NCI-H748 (cell line): Measurements from ENCODE around the gene PRDX2.
"Not testable (repeated sequence)": the region's sequence is repeated elsewhere in the genome, so short reads cannot be mapped to it uniquely, and the experiment has no call there.

Experiments used
- DNase-seq: peaks from one replicate; lab custom pipeline; 2025; ENCODE audit not compliant: unreplicated experiment; lab: John Stamatoyannopoulos, UW

PRDX2 gene

DNA sequence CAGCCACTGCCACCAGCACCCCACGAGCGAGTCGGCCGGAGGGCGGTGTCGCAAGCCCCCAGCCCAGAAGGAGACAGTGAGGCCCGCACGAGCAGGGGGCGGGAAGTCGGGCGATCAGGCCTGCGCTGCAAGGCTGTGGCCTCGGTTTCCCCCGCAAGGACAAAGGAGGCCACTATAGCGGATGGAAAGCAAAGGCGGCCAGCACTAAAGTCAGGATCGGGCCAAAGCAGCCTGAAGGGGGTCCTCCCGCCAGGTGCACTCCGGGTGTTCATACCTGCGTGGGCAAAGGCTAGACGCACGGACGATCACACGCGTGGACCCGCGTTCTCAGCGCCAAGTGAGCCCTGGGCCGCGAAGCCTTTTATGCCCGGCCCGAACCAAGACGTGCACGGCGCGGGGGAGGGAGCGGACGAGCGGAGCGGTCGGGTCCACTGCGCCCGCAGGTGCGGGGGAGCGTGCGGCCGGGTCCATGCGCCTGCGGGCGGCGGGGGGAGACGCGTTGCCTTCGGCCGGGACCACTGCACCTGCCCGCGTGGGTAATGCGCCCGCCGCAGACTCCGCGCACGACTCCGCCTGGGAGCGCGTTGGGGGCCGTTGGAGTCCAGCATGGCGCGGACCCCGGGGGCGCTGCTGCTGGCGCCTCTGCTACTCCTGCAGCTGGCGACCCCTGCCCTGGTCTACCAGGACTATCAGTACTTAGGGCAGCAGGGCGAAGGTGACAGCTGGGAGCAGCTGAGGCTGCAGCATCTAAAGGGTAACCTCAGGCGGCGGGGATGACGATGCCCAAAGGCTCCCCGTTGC, at the start of gene PRDX2, which contains the start of gene THSD8:
TSS of gene PRDX2 (minus strand) at position 335 of the 801 bp plus-strand sequence. CDS start 539 bp downstream, outside the sequence.
TSS of gene THSD8 (plus strand) at position 604 of the 801 bp plus-strand sequence. CDS start at position 607, 3 bp downstream.
- peak; percentile 86 for DNase-seq

DNA sequence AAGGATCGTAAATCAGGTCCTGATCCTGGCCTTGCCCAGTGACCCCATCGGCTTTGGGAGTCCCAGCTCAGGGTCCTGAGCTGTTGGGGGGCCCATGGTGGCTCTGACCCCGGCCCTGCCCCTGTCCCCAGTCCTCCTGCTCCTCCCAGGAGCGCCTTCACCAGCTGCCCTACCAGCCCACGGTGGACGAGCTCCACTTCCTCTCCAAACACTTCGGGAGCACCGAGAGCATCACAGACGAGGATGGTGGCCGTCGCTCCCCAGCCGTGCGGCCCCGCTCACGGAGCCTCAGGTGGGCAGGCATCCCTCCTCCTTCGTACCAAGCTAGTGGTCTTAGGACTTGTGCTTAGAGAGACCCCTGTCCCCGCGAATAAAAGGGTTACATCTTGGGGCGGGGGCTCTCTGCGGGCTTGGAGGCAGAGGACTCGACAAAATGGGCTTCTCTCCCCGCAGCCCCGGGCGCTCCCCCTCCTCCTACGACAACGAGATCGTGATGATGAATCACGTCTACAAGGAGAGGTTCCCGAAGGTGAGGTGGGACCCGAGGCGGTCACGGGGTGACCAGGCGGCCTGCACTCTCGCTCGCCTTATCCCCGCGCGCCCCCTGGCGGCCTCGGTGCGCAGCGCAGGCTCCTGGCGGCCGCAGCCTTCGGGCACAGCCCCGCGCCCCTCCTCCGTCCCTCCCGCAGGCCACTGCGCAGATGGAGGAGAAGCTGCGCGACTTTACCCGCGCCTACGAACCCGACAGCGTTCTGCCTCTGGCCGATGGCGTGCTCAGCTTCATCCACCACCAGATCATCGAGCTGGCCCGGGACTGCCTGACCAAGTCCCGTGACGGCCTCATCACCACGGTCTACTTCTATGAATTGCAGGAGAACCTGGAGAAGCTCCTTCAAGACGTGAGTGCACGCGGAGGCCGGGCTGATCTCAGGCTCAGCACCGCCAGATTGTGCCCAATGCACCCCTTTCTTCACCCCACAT, 45.8 kb upstream of the PRDX2 start:
- peak; percentile 66 for DNase-seq

DNA sequence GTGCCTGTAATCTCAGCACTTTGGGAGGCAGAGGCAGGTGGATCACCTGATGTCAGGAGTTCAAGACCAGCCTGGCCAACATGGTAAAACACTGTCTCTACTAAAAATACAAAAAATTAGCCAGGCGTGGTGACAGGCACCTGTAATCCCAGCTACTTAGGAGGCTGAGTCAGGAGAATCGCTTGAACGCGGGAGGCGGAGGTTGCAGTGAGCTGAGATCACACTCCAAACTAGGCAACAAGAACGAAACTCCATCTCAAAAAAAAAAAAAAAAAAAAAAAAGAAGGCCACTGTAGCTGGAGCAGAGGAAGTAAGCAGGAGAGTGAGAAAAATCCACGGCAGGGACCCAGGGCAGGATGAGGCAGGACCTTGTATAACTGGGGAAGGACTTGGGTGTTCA, 45.0 kb upstream of the PRDX2 start:
- not testable (repeated sequence) for DNase-seq

DNA sequence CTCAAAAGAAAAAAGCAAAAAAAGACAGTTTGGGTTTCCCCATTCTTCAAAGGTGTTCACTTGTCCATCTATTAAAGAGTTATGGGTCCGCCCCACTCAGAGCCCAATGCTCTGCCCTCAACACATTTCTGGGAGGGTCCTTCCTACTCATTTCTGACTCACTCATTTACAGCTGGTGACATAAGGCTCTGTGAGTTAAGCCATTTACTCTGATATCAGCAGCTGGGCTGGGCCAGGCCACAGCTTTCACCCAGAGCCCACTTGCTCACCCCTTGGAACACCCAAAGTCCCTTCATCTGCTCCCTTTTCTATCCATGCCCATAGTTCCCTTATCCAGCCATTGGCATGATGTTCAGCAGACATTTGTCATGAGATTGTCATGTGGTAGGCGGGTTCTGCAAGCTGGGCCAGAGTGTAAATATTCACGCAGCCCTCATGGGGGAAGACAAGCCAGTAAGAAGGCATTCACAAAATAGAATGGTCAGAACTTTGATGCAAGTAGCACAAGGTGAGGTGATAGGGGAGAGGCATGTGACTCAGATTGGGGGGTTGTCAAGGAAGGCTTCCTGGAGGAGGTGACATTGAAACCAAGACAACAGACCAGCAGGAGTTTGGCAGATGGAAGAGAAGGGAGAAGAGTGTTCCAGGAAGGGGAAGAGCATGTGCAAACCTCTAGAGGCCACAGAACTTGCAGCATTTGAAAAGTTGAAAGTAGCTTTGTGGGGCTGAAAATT, 42.6 kb upstream of the PRDX2 start:
- no peak for DNase-seq

DNA sequence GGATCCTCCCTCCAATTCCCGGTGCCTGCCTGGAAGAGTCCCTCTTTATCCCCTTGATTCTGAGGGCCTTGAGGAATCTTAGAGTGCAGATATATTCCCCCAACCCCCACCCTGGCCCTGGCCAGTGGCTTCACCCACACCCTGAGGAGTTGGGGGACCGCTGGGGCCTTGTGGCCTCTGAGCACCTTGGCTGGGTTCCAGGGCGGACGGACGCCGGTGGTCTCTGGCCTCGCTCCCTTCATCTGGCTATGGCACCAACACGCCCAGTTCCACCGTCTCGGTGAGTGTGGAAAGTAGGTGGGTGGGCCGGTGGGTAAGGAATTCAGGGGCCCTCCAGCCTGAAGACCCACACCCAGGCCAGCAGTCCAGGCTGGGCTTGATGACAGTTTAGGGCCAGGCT, 41.7 kb upstream of the PRDX2 start:
- no peak for DNase-seq

DNA sequence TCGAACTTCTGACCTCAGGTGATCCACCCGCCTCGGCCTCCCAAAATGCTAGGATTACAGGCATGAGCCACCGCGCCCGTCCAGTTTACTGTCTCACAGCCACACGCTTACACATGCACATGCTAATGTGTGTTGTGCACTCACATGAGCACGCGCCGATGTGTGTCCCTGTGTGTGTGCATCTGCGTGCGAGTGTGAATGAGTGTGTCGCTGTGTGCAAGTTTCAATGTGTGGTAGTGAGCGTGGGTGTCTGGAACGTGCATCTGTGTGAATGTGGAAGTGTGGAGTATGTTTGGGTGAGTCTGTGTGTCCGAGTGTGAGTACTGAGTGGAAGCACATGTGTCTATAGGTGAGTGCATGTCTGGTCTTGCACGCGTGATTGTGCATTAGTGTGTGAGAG, 40.9 kb upstream of the PRDX2 start:
- no peak for DNase-seq

DNA sequence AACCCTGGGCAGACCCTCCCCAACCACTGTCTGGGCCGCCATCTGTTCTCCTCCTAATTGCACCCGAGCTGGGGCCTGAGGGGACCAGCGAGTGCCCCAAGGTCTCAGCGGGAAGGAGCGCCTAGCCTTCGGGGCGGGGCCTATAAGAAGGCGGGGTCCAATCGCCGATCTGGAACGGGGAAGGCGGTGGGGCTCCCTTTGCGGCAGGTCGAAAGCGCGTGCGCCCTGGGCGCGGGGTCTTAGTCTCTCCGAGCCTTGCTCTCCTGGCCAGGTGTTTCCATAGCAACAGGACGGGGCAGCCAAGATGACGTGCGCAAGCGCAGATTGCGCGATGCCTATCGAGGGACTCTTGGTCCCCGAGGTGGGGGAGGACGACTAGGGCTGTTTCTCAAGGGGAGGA, 39.5 kb upstream of the PRDX2 start:
- no peak for DNase-seq

DNA sequence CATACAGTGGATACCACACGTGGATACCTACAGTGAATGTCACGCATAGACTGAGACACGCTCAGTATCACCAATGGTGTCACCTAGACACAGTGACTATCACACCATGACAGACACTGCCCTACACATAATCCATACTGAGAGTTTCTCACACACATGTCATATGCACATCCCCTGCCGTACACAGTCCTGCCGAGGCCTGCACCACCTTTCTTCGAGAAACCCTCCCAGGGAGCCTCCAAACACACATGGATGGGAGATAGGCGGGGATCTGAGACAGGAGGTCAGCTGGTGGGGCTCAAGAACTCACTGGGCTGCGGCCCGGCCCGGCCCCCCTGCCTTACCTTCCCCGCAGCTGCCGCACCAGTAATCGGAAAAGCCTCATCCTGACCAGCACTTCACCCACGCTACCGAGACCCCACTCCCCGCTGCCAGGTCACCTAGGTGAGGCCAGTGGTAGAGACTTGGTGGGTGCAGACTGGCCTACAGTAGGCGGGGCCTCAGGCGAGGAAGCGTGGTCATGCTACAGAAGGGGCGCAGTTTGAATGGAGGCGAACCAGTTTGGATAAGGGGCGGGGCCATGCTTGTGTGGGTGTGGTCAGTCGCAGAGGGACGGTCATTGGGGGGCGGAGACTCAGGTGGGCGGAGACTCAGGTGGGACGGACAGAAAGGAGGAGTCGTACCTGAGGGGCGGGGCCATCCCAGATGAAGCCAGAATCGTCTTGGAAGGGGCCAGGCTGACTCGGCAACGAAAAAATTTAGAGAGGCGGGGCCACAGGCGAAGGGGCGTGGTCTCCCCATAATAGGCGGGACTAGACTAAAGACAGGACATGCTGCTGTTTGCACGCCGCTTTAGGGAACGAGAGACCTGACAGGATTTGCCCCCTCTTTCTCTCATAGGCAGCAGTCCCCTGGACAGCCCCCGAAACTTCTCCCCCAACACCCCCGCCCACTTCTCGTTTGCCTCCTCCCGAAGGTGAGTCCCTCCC, 38.8 kb upstream of the PRDX2 start:
- peak; percentile 54 for DNase-seq

DNA sequence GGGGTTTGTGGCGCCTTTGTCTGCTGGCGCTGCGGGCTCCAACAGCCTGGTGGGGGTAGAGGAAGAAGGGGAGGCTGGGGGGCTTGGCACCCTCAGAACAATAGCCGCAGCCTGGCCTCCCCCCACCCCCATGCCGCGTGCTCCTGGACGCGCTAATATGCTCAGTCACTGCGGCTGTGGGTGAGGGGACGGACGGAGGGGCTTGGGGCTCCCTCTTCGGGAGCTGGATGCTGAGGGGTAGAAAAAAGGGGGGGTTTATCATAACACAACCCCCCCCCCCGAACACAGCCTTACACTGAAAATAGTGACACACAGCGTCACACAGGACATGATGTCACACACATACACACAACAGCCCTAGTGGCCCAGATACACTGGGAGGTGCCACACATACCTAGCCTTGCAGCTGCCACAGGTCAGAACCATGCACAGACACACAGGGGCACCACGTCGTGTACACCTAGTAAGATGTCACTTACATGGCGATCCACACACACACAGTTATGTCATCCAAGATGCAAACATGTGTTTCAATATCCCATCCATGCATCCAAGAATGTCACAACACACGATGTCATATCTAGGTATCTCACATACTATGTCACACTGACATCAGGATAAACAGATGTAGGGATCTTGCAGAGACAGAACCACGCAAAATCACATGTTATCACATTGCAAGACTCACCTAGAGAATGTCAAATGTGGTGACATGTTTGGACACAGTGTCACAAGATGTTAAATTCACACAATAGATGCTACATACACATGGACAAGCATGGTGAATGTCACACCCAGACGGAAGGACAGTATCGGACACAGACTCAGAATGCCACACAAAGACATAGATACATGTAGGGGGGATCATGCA, 37.5 kb upstream of the PRDX2 start:
- DNase-seq, result peak; percentile 41

DNA sequence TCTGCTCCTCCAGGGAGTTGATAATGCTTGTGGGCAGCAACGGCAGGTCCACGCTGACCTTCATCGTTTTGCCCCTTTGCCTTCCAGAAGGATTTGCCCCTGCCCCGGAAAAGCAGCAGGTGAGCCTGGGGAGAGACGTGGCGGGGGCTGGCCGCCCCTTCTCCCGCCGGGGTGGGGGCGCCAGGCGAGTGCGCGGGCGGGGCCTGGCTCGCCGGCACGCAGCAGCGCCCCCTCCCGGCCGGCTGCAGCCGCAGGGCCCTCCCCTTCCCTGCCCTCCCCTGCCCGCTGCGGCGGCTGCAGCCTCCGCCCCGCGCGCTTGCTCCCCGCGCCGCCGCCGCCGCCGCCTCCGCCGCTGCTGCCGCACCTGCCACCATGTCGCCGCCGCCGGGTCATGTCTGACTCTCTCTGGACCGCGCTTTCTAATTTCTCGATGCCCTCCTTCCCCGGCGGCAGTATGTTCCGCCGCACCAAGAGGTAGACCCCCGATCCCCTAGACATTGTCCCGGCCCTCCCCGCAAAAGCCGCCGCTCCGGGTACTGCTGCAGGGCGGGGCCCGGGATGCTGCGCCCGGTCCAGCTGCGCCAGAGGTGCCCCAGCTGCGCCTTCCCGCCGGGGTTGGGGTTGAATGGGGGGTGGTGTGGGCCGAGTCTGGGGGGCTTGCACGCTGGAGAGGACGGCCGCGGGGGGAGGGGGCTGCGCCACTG, 36.7 kb upstream of the PRDX2 start, which contains the start of gene MAST1:
TSS of gene MAST1 (plus strand) at position 334 of the 704 bp plus-strand sequence. CDS start at position 392, 58 bp downstream.
- peak; percentile 66 for DNase-seq

DNA sequence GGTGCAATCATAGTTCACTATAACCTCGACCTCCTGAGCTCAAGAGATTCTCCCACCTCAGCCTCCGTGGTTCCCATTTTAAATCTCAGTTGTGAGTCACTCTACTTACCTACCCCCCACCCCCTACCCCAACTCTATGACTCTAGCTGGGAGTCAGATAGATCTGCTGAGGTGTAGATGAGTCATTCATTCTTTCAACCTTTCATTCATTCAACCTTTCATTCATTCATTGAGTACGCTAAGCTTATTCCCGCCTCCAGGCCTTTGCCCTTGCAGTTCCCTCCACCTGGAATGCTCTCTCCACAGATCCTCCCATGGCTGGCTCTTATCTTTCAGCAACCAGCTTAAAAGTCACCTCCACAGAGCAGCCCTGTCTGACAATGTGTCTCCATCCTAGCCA, 35.6 kb upstream of the PRDX2 start:
- DNase-seq, result no peak

DNA sequence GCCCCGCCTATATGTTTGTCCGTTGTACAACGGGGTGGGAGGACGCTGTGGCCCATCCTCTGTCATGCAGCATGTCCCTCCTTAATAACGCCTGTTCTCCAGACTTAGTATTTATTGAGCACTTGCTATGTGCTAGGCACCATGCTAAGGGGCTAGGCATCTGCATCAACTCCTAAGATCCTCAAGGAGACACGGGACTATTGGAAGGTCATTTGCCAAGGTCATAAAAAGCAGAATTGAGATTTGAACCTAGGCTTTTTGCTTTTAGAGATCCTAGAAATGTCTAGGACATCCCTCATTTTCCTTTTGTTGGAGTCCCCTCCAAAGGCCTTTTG, 34.9 kb upstream of the PRDX2 start:
- DNase-seq, result no peak

DNA sequence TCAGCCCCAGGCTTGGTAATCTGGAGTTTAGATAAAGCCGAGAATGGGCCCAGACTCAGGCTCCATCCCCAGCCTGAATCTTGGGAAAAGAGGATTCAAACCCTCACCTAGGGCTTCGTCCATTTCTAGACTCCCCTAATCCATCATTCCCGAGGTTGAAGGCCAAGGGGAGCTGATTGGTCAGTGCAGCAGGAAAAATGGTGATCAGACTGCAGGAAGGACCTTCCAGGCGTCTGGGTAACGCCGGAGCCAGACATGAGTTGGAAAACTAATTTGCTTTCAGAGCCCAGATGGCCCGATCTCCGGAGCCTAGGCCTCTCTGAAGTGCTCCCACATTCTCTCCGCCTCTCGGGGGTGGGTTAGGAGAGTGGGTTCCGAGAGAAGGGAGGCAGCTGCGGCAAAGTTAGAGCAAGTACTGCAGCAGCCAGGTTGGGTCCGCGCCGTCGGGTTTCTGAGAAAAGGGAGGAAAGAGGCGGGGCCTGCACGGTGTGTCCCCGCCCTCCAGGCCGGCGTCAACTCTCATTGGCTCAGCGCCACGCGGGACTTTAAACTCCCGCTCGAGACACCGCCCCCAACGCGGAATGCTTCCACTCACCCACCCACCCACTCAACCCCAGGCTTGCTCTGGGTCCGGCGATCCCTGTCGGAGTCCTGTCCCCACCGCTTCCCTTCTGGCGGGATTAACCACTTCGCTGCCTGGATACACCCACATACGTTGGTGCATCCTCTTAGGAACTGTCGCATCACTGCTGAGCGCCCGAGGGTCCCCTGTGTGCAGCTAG, 33.6 kb upstream of the PRDX2 start:
- peak; percentile 72 for DNase-seq

DNA sequence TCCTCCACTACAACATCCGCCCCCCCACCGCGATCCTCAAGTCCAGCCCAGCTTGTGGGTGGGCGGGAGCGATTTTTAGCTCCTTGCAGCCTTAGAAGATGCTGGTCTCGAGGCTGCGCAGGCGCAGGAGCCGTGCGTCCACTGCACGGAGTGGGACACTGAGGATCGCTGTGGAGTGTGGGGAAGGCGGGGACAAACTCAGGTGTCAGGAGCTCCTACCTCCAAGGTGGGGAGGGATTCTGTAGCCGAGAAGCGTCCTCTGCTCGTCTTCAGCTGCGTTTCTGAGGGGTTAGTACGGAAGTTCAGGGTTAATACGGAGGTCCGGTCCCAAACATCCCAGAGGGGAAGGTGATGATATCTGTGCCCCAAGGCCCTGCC, 33.0 kb upstream of the PRDX2 start, which contains the start of gene RTBDN:
TSS of gene RTBDN (minus strand) at position 14 of the 378 bp plus-strand sequence. CDS start 4,600 bp downstream, outside the sequence.
- DNase-seq, result peak; percentile 51

DNA sequence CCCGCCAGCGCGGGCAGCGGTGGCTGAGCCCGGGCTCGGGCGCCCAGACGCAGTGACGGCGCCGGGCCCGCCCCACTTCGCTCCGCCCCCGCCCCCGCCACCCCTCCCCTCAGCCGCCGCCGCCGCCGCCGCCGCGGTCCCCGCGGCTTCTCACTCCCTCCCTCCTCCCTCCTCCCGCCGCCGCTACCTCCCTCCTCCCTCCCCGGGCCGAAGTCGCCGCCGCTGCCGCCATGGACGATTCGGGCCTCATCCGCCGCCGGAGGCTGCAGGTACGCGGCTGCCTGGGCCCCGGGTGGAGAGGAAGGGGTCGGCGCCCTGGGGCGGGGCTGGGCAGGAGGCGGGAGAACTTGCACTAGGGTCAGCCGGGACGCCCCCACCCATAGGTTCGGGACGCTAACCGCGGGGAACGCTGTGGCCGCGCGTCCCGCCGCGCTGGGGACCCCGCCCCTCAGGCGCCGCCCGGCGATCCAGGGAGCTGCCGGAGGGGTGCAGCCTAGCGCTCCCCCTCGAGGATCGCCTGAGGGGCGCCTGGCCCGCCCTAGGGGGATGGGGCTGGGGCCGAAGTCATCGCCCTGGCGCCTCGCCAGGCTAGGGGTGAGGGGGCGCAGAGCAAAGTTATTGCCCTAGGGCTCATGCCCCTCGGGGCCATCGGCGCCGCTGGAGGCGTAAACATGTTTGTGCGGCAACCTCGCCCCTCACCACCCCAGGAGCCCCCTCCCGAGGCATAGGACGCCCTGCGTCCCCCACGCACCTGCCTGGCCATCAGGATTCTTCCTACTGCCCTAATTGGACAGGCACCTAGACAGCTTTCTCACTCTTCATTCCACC, 32.4 kb upstream of the PRDX2 start:
- DNase-seq, result peak; percentile 69

DNA sequence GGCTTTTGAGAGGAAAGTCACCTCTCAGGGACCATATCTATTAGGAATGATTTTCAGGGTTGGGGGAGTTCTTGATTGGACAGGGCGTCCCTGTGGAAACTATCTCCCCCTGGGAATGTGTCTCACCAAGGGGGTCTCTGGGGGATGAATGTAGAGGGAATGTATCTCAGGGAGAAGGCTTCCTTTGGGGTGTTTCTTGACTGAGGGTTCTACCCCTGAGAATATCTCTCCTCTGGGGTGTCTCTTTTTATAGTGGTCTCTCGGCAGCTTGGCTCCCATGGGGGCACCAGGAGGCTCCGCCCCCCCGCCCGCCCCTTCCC, 31.8 kb upstream of the PRDX2 start:
- no peak for DNase-seq

DNA sequence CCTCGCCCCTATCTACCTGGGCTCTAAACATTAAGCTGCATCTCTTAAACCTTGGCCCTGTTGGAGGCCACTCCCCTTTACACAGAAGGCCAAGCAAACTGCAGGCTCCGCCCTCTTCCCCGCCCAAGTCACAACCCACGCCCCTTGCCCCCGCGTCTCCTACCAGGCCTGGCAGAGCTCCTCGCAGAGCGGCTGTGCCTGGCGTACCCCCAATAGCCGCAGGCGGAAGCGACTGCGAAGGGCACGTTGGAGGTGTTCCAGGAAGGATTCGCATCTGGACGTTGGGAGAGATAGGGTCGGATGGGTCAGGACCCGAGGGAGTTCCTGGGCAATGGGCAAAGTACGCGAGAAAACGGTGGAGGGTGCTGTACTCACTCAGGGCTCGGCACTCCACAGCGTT, 26.9 kb upstream of the PRDX2 start:
- DNase-seq, result peak; percentile 59
